Loucy (cell line): Measurements from ENCODE around the gene BMP6.

Experiments
- EZH2phosphoT487 ChIP-seq: fragments of 200-600 bp; IDR thresholded peaks from 2 replicates; pipeline ENCODE4 v1.6.1; 2018; ENCODE audit warnings: antibody characterized with exemption, mild to moderate bottlenecking, moderate library complexity, borderline replicate concordance
- TF ChIP-seq, protein P1 (sequence below): fragments of 200-600 bp; sonication (generic); conservative IDR thresholded peaks from 2 replicates; pipeline ENCODE4 v1.5.1; 2014; ENCODE audit warnings: mild to moderate bottlenecking, antibody characterized with exemption, low read length

DNA sequence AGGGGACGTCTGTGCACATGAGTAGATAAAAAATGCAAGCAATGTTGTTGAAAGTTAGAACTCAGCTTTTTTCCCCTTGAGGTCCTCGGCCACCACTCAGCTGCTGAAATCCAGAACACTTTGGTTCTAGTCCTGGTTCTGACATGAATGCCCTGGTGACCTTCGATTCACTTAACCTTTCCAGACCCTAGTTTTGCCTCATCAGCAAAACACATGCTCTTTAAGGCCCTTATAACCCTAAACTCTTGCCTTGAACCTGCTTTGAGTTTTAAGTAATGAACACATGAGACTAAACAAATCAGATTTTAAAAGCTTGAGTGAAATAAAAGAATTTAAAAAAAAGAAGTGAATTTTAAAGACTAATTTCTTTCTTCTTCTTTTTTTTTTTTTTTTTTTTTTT lies 33.4 kb downstream of the BMP6 start:
- TF ChIP-seq, protein P1, sequence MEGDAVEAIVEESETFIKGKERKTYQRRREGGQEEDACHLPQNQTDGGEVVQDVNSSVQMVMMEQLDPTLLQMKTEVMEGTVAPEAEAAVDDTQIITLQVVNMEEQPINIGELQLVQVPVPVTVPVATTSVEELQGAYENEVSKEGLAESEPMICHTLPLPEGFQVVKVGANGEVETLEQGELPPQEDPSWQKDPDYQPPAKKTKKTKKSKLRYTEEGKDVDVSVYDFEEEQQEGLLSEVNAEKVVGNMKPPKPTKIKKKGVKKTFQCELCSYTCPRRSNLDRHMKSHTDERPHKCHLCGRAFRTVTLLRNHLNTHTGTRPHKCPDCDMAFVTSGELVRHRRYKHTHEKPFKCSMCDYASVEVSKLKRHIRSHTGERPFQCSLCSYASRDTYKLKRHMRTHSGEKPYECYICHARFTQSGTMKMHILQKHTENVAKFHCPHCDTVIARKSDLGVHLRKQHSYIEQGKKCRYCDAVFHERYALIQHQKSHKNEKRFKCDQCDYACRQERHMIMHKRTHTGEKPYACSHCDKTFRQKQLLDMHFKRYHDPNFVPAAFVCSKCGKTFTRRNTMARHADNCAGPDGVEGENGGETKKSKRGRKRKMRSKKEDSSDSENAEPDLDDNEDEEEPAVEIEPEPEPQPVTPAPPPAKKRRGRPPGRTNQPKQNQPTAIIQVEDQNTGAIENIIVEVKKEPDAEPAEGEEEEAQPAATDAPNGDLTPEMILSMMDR: no peak
- TF ChIP-seq EZH2phosphoT487: no peak
